Midbrain (tissue), 1 donor: ENCODE results near the gene TIGD1.

Experiments
- DNase-seq: peaks from one replicate; lab custom pipeline; 2025; lab: John Stamatoyannopoulos, UW

TIGD1 gene

DNA sequence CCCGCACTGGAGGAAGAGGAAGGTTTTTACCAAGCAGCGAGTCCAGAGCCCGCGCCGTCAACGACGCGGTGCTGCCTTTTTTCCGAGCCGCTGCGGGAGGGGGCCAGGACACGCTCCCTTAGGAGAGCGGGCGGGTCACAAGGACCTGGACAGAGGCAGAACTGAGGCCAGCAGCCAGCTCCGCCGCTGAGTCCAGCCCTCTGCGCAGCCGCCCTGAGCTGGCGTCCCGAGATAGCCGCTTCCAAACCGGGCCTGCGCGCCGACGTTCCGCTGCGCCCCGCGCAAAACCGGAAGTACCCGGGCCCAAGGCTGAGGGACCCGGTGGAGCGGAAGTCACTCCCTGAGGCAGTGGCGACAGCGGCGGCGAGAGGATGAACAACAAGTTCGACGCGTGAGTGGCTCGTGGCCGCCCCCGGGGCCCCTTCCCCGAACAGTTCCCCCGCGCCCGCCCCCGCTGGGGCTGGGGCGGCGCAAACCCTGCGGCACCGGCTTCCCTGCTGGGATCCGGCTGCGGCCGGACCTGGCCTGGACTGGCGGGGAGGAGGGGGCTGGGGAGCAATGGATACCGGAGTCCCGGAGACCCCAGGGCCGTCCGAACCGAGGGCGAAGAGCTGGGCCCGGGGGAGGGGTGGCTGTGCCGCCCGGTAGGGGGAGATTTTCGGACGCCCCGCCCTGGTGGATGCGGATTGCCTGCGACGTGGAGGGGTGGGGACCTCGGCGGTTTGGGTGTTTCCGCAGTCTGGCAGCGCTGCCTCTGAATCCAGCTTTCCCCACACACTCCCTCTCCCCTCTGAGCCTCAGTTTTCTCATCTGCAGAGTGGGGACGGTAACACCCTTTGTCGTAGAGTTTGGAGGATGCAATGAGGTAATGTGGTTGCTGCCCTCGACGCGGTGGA is at the start of gene TIGD1, which contains the start of gene EIF4E2:
Gene TIGD1, minus strand, starts transcription at position 204 of the 896 bp plus-strand sequence. CDS start 675 bp downstream, outside the sequence.
Gene EIF4E2, plus strand, starts transcription at position 336 of the 896 bp plus-strand sequence. Its CDS starts 36 bp downstream, at position 372.
- peak; percentile 96 for DNase-seq

DNA sequence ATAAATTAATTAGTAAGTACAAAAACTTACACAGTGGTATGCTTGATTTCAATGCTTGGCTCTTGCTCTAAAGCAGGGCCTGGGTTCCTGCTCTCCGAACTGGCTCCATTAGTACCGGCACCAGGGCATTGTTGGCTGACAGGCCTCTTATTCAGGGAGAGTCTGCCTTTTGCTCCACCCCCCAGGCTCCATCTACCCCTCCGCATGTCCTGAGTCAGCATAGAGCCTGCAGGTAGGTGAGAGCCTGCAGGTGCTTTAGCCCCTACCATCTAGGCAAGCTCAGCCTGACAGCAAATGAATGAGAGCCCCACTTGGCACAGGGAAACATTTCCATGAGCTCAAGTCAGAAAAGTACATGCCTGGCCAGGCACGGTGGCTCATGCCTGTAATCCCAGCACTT is 47.9 kb upstream of the TIGD1 start:
- DNase-seq, result no peak

DNA sequence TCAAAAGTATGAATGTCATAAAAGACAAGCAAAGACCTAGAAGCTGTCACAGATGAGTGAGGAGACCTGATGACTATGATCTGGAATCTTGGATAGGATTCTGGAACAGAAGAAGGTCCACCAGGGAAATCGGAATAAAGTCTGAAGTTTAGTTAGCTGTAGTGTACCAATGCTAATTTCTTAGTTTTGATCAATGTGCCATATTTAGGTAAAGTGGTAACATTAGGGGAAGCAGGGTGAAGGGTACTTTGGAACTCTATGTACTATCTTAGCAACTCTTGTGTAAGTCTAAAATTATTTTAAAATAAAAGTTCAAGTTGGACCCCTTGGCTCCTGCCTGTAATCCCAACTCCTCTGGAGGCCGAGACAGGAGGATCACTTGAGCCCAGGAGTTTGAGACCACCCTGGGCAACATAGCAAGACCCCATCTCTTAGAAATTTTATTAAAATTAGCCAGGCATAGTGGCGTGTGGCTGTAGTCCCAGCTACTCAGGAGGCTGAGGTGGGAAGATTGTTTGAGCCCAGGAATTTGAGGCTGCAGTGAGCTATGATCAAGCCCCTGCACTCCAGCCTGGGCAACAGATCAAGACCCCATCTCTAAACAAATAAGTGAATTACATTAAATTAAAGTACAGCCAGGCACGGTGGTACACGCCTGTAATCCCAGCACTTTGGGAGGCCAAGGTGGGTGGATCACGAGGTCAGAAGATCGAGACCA is 47.2 kb upstream of the TIGD1 start:
- DNase-seq, result no peak

DNA sequence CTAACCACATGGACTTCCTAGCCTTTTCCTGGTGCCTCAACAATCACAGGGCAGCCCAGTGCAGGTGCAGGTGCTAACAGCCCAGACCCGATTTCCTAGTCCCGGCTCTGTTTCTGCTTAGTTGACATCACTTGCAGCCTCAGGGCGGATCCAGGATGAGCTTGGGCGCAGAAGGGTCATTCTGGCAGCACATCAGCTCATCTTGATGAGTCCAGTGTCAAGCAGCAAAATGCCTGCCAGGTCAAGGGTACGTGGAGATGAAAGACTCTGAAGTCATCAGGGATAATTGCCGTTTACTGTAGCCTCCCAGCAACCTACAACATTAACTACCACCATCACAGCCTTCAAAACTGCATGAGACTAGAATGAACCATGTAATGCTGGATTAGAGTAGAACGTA is 43.6 kb upstream of the TIGD1 start:
- DNase-seq, result no peak

DNA sequence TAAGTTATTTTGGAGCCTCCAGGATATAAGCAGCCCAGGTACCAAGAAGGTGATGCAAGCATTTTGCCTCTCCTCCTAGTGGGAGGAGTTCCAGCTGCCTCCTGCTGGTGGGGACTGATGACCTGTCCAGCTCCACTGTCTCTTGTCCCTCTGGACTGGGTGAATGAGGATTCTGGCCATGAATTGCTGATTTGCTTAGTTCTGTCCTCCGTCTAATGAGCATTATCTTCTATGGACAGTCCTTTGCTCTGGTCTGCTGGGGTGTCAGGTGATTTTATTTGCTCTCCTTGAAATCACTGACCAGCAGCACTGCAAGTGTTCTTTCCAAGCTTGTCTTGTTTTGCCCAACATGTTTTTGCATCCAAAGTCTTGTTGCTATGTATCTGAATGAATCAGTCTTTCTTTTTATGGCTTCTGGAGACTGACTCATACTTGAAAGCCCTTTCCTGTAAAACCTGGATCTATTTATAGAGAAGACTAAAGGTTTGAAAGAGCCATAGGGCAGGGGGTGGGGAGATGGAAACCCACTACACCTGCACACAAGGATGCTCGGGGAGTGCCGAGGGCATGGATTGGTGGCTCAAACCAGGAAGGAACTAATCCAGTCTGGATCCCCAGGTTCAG is 42.5 kb upstream of the TIGD1 start:
- DNase-seq, result no peak

DNA sequence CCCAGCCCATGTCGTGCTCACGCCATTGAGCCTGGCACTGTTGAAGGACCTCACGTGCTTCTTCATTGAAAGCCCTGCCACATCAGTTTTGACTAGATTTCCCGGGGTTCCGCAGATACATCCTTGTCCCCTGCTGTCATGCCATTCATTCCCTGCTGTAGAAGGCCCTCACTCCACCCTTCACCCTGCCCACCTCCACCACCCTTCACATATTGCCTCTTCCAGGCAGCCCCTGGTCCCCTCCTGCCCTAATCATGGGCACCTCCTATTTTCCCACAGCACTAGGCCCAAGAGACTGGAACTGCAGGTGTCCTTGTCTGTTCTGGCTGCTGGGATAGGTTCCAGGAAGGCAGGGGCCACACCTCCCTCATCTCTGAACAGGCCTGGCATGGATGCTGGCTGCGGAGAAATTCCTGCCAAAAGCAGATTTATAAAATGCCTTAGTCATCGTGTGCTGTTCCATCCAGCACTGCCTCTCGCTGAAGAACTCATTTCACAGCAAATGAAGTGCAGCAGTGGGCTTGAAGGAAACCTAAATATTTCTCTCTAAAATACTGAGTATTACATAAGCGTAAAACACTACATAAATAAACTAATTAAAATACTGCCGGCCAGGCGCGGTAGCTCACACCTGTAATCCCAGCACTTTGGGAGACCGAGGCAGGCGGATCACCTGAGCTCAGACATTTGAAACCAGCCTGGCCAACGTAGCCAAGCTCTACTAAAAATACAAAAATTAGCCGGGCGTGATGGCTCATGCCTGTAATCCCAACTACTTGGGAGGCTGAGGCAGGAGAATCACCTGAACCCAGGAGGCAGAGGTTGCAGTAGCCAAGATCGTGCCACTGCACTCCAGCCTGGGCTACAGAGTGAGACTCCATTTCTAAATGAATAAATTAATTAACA is 38.6 kb upstream of the TIGD1 start:
- DNase-seq, result no peak

DNA sequence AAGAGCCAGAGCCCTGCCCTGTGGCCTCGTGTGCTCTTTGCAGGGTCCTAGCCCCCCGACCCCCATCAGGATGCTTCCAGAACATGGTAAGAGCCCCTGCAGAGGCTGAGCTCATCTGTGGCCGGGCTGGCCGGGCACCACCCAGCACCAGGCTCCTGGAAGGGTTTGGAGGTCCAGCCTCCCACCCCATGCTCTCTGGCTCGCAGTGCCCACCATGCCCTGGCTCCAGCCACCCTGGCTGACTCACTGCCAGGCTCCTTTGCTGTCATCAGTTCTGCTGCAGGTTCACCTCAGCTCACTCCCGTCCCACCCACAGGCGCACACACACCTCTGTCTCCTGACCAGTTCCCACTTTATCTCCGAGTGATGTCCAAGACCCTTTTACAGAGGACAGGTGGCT is 37.7 kb upstream of the TIGD1 start:
- DNase-seq, result no peak

DNA sequence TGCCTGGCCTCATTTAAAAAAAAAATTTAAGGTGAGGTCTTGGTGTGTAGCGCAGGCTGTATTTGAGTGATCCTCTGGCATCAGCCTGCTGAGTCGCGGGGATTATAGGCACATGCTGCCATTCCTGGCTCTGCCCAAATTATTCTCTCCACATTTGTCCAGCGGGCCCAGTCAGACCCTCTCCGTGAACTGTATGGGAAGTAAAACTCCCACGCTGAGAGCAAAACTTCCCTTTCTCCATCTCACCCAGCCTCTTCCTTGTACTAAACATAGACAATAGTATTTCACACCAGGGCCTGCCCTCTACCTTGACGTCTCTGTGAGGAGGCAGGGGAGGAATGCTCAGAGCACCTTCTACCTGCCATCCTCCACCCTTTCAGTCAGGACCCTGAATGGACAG is 37.2 kb upstream of the TIGD1 start:
- no peak for DNase-seq

DNA sequence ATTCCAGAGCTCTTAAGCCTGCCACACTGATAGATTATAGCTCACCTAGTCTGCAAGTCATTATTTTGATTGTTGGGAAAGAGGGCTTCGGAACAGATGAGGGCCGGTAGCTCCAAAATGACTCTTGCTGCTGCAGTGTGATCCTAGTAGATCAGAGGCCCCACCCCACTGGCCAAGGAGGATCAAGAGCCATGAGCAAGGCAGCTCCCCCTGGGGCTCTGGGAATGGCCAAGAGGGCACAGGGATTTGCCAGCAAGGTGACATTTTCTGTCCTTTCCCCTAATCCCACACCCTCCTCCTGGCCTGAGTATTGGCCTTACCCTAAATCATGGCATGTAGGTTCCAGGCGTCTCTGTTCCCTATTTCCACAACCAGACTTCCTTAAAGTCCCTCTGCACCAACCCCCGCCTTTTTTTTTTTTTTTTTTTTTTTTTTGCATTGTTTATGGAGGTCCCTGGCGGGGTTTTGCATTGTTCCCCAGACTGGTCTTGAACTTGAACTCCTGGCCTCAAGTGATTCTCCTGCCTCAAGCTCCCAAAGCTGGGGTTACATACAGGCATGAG is 36.7 kb upstream of the TIGD1 start:
- DNase-seq, result no peak

DNA sequence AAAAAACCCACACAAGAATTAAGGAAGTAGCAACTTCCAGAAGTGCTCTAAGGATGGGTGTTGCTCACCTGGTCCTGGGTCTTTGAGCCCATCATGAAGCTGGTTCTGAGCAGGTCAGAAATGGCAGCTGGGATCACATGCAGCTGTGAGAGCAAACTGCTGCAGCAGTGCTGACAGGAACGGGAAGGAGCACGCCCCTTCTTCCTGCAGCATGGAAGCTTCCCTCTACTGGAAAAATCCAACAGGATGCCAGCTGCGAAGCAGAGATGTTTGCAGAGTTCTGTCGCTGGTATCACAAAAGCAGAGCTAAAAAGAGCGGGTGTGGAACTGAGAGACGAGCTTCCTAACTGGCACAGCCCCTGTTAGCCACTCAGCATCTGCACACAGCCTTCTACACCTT is 33.9 kb upstream of the TIGD1 start:
- DNase-seq, result no peak

DNA sequence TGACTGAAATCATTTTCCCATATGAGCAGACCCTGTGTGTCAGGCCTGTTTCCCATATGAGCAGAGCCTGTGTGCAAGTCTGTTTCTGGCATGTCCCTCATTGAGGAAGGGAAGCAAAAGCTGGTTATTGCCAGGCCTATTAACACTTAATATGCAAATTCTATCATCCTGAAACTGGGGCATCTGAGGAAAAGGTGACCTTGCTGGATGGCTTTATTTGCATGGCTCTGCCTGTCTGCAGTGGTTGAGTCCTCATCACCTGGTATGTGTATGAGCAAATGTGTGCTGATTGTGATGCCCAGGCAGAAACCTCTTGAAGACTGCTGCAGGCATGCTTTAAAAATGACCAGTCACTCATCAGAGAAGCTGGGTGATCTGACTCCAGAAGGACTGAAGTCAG is 31.4 kb upstream of the TIGD1 start:
- no peak for DNase-seq

DNA sequence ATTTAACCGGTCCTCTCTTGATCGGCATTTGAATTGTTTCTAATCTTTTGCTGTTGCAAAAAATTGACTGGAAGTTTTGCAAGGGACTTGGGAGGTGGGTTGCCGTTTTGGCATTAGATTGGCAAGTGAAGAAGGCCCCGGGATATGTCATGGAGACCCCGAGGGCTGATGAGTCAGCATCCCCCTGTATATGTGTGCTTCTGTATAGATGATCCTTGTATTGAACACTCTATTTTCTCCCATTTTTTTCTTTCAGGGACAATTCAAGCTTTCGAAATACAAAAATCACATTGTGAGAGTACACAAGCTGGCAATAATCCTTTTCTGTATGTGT is 30.3 kb upstream of the TIGD1 start:
- DNase-seq, result no peak

DNA sequence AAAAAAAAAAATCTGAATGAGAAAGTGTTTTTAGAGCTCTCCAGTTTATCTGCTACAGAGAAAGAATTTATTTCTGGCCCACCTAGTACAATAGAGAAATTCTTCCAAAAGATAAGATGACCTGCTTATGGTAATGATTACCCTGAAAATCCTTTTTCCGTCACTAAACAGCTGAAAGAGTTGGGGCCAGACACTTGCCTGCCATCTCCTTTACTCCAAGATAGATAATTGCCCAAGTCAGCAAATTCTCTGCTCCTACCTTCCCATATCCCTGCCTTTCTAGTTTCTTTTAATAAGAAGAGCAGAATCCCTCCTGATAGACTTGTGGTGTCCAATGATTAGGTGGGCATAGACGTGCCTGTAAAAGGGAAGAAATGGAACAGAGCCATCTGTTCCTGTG is 28.3 kb upstream of the TIGD1 start:
- no peak for DNase-seq

DNA sequence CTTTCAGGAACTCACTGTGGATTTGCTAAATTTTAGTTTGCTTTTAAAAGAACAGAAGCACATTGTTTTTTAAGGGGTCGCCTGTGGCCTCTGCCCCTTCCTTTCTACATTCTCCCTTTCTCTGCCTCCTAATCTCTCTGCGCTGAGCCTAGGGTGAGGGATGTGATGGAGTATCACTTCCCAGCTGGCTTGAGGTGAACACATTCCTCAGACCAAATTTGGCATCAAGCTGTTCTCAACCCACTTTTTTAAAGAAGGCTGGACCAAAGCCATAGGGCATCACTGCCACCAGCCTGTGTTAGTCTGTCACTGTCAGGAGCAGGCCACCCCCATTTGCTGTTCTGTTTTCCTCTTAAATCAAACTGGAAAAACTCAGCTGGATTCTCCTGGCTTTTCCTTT is 27.5 kb upstream of the TIGD1 start:
- no peak for DNase-seq

DNA sequence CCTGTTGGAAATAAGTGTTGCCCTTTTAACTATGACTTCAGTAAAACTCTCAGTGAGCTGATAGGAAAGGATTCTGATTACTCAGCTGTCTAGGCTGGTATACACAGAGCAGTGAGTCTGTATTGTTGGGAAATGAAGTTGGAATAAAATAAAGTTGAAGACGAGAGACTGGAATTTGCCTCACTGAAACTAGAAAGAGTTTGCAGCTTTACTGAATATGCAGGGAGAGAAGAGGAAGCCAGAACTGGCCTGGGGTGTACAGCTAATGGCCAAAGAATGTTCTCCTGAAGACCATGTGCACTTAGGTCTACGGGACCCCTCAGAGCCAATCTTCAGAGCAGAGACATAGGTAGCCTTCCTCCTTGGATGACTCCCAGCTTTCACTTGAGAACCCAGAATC is 26.6 kb upstream of the TIGD1 start:
- no peak for DNase-seq

DNA sequence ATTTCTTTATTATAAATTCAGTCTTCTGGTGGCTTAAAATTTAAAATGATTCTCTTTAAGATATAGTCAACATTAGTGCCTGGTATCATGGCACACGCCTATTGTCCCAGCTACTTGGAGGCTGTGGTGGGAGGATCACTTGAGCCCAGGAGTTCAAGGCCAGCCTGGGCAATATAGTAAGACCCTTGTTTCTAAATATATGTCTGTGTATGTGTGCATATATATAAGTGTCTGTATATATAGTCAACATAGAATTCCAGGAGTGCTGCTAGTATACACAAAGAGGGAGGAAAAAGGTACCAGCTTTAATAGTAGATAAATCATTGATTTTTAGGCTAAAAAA is 25.0 kb upstream of the TIGD1 start:
- DNase-seq, result no peak

DNA sequence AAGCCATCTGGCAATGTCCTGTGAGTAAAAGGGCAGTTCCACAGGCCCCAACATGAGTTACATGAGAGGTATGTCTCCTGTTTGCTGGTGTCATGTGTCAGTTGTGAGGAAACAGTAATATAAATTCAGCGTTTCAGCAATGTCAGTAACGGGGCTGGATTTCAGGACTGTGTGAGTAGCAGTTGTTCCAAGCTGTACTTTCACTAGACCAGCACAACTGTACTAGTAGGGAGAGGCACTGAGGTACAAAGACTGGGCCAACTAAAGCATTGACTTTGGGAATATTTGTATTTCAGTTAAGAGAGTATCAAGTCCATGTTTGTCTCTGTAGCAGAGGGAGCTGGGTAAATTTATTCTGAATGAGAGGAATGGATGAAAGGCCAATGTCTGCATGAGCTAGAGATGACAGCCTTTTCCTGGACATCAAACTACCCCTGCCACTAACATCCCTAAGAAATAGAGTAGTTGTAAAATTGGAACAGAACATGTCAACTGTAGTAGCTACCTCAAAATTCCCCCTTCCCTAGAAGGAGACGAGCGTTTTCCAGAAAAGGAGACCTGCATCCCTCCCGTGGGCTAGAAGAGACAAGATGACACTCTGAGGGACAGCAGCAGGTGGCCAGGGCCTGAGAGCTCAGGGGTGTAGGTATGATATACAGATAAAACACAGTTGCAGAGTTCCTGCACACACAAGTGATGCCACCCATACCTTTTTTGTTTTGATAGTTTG is 24.5 kb upstream of the TIGD1 start:
- no peak for DNase-seq

DNA sequence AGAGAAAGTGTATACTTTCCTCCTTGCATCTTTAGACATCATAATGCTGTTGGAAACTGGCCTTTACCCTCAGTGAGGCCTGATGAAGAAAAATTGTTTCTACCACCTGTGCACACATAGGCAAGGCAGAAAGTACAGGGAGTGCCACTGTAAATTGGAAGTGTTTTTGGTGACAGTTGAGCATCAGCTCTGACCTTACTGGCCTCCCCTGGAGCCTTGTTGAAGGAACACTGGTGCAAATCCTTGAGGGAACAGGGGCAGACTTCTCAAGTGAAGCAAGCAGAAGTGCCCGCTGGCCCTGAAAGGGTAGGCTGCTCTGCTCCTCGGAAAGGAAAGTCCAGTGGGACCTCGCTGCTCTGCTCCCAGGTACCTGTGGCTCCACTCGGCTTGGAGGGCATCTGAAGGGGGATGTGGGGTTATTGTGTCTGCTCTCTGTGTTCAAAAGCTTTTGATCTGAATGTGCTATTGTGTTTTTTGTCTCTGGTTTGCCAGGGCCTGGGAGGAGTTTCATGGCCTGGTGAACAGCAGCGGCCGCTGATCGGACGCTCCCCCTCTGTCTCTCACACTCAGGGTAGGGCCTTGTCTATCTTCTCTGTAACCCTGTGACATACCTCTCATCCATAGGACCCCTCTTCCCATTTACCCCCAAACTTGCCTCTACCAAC is 23.5 kb upstream of the TIGD1 start:
- peak; percentile 36 for DNase-seq

DNA sequence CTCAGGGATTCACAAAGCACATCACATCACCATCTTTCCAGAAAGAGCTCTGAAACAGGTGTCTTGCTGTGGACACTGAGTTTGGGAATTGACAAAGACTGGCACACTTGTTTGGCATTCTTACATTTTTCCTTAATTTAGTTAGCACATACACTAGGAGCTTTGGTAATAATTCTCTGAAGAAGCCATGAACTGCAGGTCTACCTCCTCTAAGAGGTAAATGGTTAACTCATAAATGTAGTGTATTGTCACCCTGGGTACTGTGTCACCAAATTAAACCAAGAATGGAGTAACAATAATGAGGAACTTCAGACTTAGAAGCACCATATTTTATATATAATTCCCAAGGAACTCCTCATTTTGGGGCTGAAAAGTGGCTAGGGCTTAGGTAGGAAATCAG is 22.7 kb upstream of the TIGD1 start:
- DNase-seq, result no peak

DNA sequence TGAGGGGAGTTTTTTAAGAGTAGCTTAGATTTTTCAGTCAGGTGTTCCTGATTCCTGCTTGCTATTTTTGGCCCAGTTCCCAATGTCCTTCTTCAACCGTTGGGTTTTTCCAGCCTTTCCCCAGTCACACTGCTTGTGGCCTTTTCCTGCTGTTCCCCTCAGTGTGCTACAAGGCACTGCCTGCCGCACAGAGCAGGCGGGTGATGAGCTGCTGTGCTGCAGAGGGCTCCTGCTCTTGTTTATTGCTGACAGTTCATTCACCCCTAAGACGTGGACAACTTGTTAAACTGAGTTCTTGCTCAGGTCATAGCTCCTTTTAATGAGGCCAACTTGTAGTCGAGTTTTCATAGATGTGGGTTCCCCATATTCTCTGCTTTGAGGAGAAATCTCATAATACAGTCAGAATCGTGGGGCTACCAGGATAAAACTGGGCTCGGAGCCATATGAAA is 20.7 kb upstream of the TIGD1 start:
- peak; percentile 46 for DNase-seq
